H4 (cell line): ENCODE data around the gene GMEB1. TPM values are rescaled to one million over a fixed set of nuclear protein-coding genes. Genes with fewer than 3 reads are reported as not detected.

Source experiments
- DNase-seq: peaks from one replicate; pipeline ENCODE4 v3.0.0-alpha.2; 2015; ENCODE audit warnings: low spot score
- total RNA-seq: library from RNA; depleted of rRNA; stranded (reverse); fragments of >200 nt; shearing (Covaris generic); gene quantifications from 2 replicates; pipeline ENCODE4 v1.2.3, GENCODE V29; 2014; rRNA removed

GMEB1 gene
- total RNA-seq, 1 experiment from 2014 or later = 5.6 TPM

DNA sequence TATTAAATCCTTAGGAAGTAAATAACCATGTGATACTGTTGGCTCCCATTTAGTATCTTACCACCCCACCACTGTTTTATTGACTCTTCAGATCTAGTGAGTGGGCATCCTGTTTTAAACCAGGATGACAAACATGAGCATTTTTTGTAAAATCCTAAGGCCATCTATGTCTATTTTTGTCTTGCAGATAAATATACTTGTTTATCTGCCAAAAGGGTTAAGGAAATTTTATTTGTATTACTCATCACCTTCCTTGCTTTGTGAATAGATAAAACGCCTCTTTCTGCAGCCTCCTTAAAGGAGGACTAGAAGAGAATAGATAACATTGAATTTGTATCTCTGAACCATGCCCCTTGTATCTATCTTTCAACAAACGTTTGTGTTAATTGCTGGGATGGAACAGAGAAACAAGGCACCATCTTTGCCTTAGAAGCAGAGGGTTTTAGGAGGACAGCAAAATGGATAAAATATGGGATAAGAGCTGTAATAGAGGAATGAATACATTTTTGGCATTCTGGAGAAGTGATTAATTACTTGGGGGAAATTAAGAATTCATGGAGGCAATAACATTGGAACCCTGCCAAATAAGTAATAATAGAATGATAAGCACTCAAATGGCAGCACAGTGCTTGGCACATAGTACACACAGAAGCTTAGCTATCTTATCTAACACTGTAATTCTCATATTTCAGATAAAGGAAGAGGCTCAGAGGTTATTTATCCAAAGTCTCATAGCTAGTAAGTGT is 82.9 kb downstream of the GMEB1 start:
- DNase-seq = no peak

DNA sequence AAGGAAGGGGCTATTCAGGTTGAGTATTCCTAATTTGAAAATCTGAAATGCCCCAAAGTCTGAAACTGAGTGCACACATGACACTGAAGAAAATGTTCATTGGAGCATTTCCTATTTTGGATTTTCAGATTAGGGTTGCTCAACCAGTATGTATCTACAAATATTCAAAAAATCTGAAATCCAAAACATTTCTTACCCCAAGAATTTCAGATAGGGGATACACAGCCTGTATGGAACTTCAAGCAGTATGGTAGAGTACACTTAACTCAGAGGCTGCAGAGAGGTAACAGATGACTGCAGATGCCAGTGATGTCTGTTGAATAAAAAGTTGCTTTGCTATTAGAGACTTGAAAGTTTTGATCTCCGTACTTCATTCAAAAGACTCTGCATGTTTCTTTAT is 87.1 kb downstream of the GMEB1 start:
- DNase-seq = no peak

DNA sequence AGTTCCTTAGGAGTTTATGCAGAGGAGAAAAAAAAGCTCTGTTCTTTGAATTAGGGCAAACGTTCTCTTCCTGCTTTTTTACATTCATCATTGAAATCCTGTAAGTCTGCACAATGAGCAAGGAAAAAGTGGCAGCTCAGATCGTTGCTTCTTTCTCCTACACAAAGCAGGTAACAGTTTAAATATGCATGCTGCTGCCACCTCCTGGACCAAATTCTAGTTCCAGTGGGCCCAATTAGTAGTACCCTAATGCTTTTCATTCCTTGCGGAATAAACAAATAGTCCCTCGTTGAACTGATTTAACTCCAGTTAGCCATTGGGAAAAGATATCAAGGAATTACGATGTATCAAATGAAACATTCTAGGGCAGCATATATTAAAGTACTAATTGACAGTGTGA is 88.3 kb downstream of the GMEB1 start:
- DNase-seq = no peak

DNA sequence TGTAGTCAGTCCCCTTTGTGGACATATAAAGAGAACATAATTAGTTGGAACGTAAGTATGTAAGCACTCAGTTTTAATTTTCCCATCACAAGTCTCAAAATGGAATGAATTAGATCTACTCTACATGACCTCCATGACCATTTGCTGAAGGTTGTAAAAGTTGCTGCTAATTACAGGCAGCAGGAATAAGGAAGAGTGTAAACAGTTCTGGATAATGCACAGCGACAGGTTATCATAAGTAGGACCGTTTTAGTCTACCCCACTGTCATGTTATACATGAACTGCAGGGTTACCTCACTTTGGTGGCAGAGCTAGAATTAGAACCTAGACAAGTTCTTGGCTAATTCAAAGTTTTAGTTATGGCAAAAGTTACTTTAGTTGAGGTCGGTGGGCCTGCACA is 89.8 kb downstream of the GMEB1 start:
- DNase-seq = no peak

DNA sequence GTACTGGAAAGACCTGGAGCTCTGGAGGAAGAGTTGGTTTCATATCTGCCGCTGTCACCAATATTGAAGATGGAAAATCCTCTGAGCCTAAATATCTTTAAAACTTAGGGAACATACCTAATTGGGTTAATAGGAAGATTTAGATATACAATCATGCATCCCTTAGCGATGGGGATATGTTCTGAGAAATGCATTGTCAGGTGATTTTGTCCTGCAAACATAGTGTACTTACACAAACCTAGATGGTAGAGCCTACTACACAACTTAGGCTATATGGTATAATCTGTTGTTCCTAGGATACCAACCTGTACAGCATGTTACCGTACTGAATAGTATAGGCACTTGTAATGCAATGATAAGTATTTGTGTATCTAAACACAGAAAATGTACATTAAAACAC is 90.7 kb downstream of the GMEB1 start:
- no peak for DNase-seq

DNA sequence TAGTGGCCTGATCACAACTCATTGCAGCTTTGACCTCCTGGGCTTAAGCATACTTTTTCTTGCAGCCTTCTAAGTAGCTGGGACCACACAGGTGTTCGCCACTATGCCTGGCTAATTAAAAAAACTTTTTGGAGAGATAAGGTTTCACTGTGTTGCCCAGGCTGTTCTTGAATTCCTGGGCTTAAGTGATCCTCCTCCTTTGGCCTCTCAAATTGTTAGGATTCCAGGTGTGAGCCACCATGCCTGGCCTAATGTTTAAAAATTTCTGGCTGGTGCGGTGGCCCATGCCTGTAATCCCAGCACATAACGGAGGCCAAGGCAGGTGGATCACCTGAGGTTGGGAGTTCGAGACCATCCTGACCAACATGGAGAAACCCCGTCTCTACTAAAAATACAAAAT is 92.6 kb downstream of the GMEB1 start:
- no peak for DNase-seq

DNA sequence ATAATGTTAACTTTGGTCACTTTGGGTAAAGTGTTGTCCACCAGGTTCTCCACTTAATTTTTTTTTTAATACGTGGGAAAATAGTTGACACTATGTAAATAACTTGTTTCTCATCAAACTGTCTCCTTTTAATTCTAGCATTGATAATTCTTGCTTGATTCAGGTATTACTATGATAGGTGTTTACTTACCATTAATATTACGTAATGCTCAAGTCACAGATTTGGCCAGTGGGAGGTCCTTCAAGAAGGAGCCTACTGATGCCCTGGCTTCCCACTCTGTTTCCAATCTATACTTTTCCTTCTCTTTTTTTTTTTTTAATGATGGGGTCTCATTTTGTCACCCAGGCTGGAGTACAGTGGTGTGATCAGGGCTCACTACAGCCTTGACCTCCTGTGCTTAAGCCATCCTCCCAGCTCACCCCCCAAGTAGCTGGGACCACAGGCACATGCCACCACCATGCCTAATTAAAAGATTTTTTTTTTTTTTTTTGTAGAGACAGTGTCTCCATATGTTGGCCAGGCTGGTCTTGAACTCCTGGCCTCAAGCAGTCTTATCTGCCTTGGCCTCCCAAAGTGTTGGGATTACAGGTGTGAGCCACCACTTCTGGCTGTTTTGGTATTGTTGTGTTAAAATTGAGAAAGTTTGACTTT is 98.1 kb downstream of the GMEB1 start:
- no peak for DNase-seq

Other genes with a start within 250 kb of the GMEB1 start
- 63.2 and 65.6 TPM in 2 replicates for gene RCC1, start 162.7 kb upstream of the GMEB1 start, total RNA-seq
- 25.6 and 25.8 TPM in 2 replicates for gene TRNAU1AP, start 115.7 kb upstream of the GMEB1 start, total RNA-seq
- gene RAB42, start 76.5 kb upstream of the GMEB1 start, total RNA-seq = not detected in 2 replicates
- gene TAF12, start 25.7 kb upstream of the GMEB1 start, total RNA-seq = 32.9 and 44.9 TPM in 2 replicates
- not detected in 2 replicates for gene RNU11, start 20.2 kb upstream of the GMEB1 start, total RNA-seq
- 56.8 and 65.9 TPM in 2 replicates for gene YTHDF2, start 68.2 kb downstream of the GMEB1 start, total RNA-seq
- not detected in 2 replicates for gene OPRD1, start 143.4 kb downstream of the GMEB1 start, total RNA-seq
- 26.2 and 26.9 TPM in 2 replicates for gene EPB41, start 245.8 kb downstream of the GMEB1 start, total RNA-seq